Measurements from ENCODE around the gene PDE1C.

The PDE1C gene

DNA sequence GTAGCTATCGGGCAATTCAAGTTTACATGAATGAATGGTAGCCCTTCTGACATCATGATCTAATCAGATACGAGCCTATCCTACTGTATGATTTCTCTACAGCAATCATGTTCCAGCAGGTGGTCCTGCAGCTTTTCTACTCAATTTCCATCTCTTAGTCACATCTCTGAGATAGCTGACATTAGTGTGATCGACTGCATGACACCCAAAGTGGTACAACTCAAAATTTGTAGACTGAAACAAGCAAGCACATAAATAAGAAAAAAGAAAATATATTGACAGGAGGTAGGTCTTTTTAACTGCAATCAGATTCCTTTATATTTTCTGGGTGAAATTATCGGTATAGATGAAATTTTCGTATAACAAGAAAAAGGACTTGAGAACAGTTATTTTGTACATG is 251.2 kb downstream of the PDE1C start:
- no peak for DNase-seq

DNA sequence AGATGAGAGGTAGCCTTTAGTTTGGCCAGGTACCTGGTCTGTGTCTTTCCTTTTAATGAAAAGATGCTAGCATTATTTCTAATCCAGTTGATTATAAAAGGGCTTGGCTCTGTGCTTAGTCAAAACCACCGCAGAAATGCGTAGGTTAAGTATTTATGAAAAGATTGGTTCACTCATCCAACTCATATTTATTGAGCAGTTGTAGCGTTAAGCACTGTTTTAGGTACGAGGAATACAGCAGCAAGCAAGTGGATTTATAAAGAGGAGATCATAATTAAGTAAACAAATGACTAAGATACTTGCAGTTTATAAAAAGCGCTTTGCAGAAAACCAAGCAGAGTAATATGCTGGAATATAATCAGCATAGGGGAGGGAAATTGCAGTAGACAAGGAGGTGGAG is 253.4 kb downstream of the PDE1C start:
- DNase-seq: no peak

DNA sequence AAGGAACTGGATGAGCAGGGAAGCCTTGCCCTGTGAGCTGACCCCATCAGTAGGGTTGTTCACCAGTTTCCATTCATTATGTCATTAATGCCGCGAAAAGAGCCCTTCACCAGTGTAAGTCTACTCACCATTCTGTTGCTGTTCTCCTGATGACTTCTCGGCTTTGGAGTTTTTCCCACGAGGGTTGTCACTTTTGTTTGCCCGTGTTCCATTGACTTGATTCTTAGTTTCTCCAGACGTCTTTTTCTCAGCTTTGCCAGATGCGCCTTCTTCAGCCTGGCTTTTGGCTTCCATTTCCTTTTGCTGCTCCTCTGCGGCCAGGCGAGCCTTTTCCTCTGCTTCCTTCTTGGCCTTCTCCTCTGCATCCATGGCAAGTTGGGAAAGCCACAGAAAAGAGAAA is 254.4 kb downstream of the PDE1C start:
- no peak for DNase-seq

DNA sequence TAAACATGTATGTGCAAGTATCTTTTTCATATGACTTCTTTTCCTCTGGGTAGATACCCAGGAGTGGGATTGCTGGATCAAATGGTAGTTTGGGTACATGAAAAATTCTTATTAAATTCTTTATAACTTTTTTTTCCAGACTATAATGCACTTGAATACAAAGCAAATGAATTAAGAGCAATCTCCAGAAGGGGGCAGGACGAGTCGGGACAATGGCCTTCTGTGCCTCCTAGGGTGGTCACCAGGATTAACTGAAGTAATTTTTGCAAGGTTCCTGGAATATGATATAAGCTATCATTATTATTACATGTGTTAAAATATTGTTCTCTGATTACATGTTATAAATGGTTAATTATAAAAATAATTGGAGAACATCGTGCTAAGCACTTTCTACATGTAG is 256.0 kb downstream of the PDE1C start:
- DNase-seq: no peak

DNA sequence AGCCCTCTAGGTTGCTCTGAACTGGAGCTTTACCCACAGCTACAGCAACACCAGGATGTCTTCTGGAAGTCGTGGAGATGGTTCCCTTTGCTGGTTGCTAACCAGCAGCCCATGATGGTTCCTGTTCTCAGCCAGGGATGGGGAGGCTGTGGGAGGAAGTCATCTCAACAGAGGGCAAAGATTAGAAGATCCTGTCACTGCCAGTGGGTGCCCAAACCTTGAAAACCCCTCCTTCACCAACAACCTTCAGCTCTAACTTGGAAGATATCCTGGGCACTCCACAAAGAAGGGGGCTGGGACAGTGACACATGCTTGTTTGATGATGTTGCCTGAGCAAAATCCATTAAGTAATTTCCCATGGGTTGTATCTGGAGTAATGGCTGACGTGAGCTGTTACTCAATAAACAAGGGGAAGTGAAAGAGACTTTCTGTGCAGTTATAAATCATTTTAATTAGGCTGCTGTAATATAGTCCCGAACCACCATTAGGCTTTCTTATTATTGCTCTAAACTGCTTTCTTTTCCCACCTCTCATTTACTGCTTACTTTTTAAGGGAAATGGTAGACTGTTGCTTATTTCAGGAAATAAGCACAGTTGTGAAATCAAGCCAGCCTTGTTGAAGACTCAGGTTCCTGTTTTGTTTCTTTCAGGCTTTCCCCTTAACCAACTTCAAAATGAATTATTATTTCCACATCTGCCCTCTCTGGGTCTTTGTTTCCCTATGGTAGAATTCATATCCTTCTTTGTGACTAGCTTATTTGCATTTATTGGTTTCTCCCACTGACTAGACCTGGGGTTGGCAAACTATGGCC is 258.4 kb downstream of the PDE1C start:
- DNase-seq: no peak

DNA sequence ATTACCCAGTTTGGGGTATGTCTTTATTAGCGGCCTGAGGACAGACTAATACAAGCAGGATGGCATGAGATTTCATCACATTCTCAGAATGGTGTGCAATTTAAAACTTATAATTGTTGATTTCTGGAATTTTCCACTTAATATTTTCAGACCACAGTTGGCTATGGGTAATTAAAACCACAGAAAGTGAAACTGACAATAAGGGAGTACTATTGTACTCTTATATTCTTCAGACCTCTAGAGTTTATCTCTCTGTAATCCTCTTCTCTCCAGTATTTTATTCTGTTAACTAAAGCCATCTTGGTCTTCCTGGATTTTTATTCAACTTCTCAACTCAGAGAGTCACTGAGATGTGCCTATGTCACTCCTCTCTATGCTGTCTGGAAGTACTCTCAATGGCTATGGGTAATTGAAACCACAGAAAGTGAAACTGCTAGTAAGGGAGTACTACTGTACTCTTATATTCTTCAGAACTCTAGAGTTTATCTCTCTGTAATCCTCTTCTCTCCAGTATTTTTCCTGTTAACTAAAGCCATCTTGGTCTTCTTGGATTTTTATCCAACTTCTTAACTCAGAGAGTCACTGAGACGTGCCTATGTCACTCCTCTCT is 264.9 kb downstream of the PDE1C start:
- no peak for DNase-seq

DNA sequence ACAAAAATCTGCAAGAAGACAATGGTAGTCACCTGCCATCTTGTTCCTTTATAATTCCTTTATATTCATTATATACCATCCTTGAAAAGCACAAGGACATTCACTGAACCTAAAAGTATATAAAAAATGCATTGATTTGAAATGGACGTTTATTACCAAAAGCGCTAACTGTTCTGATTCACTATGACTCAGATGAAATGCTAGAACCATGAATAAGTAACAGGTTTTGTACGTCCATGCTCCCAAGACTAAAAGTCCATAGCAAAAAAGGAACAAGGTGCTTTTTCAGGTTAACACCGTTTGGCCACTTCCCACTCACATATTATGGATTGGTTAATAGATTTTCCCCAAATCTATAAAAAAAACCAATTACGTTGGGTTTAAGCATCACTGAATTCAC is 273.8 kb downstream of the PDE1C start:
- no peak for DNase-seq

DNA sequence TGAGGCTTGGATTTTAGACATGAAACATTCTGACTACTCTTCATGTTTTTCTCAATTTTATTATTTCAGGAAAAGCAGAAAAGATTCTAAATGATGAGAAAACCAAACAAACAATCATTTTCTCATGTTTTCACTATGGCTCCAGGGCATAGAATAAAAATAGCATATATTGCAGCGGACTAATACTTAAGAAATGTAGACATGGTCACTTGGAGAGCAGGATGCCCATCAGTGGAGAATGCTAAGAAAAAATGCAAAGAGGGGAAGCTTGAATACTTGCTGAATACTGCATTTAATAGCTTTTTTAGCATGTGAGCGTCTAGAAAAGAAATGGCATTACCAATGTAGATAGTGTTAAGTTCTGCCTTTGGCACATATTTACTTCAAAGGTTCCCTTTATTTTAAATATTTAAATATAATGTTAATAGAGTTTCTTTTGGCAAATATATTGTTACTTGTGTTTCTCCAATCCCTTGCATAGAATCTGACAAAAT is 275.3 kb downstream of the PDE1C start:
- no peak for DNase-seq

DNA sequence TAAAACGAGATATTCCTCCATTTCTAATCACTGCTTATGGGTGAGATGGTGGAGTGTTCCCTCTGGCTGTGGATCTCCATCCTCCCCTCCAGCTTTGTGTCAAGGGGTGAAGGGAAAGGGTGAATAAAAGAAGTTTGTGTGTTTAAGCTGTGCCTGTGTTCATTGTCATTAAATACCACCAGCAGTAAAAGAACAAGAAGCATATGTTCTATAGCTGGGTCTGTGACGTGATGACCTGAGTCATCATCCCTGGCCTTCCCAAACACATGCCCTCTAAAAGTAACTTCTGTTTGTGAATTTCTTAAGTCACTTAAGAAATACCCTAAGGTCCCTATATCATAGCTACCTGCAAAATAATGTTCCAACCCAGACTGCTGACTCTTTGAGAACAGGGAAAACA is 278.3 kb downstream of the PDE1C start:
- no peak for DNase-seq

DNA sequence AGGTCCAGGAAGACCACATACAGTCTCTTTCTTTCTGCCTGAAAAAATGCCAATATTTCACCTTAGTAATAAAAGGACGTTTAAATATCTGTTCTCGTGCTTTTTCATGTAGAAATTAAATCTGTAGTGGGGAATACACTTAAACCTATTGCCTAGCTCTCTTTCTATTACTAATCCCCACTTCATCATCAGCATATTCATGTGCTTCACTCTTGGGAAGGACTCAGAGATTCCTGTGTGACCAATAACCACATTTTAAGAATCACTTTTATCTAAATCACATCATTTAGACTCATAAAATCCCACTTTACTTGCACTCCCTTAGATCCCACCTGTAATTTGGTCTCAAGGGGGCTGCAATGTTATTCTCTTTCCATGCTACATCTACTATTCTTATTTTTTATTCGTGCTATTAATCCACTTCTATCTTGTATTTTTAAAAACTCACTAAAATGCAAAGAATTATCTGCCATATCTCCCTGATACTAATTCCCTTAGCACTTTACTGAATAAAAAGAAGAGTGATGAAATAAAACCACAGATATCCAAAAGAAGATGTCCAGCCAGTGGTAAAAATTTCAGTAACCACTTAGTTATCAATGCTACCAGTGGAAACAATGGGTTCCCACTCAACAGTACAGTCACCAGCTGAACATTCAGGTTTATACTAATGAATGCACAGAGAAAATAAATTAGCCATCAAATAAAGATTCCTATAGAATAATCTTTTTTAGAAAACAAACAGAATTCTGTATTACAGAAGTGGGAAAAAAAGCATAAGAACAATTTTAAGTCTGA is 281.1 kb downstream of the PDE1C start:
- no peak for DNase-seq

DNA sequence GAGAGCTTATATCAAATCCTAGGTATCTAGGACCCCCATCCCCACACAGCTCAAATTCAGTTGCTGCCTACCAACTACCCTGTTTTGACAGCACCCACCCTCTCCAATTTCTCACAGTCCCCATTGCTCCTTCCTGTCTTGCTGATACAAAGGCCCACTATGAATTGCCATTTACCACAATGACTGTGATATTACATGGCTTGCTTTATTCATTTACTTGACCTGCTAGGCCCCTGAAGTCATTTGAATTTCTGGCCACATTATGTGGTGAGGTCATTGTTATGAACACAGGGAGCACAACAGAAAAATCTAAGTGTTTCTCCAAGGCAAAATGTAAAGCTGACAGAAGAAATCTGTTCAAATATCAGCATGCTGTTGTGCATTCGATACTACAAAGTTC is 281.8 kb downstream of the PDE1C start:
- DNase-seq: no peak

DNA sequence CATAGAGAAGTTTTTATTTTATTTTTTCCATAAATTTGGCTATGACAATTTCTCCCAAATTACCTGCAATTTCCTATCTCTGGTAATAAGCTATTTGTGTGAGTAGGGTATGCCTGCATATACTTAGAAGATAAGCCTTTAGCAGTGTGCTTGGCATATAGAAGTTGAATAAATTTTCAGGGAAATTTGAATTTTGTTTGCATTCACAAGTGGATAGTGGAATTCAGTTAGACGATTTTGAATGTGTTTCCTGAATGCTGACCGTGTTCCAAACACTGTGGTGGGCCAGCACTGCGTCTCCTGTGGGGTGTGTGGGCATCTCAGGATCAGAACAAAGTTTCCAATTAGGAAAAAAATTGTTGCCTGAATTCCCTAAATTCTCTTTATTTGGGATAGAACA is 283.9 kb downstream of the PDE1C start:
- DNase-seq: no peak

DNA sequence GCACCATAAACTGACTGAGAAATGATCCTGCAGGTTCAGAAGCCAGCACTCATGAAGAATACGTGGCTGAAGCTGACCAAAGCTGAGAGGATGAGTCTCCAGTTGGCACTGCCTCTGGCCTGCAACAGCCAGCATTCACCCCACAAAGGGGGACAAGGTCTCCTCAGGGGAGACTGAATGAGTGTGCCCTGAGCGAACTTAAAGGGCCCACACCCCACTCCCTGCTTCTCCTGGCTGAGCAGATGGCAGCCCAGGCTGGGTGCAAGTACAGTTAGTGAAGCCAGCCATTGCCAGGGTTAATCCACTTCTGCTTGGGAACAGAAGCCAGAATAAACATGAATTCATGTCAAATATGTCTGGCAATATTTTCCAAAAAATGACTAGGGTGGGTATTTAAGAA is 285.1 kb downstream of the PDE1C start:
- no peak for DNase-seq

DNA sequence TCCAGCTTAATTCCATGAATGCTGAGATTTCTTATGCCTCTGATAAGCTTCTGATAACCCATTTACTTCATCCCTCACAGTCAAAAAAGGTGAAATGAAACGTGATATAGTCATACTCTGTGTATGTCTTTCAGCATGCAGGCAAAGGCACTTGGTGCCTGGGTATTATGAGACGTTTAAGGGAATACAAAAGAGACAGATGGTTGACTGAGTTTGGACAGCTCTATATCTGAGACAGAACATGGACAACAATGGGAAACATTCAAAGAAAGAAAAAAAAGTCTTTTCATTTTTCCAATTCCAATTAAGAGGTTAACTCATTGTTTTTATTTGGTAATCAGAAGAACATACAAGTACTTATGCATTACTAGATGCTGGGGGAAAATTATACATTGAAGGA is 287.0 kb downstream of the PDE1C start:
- DNase-seq: no peak

DNA sequence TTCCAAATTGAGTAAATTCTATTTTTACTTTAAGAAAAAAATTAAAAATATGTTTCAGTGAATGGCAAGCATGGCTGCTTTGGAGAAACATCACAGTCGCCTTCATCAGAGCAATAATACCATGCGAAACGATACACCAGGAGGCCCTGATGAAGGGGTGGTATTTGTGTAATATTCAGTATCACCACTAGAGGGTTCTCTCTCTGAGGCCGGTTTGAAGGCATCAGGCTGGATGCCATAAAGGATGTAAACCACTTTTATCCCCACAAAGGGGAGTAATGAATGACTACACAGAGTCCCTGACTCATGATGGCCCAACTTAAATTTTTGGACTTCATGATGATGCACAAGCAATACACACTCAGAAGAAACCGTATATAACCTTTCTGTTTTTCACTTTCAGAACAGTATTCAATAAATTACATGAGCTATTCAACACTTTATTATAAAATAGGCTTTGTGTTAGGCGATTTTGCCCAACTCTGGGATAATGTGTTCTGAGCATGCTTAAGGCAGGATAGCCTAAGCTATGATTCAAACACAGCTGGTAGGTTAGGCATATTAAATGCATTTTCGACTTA is 287.7 kb downstream of the PDE1C start:
- DNase-seq: no peak

DNA sequence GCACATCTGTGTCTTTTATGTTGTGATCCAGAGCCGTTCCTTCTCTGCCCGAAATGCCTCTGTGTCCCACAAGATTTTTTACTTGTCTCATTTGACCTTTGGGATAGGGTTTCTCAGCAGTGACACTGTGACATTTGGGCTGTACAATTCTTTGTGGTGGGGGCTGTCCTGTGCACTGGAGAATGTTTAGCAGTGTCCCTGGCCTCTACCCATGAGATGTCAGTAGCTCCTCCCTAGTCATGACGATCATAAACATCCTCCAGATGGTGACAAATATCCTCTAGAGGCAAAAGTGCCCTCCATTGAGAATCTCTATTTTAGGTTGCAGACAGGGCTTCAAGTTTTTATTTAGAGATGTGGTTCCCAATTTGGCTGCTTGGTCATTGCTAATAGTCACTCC is 291.9 kb downstream of the PDE1C start:
- no peak for DNase-seq

DNA sequence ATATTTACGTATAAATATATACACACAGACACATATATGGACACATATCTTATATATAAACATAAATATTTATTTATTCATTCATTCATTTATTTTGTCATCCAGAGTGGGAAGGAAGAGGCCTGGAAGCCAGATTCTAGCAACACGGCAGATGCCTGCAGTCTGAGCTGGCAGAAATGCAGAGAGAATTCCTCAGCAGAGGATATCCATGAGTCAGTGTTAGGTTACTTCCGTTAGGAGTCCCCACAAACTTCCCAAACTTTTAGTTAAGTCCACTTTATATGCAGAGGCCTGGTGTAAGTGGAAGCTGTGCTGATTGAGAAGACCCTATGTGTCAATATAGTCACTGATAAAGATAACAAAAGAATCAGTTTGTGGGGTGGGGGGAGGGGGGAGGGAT is 293.6 kb downstream of the PDE1C start:
- DNase-seq: no peak

DNA sequence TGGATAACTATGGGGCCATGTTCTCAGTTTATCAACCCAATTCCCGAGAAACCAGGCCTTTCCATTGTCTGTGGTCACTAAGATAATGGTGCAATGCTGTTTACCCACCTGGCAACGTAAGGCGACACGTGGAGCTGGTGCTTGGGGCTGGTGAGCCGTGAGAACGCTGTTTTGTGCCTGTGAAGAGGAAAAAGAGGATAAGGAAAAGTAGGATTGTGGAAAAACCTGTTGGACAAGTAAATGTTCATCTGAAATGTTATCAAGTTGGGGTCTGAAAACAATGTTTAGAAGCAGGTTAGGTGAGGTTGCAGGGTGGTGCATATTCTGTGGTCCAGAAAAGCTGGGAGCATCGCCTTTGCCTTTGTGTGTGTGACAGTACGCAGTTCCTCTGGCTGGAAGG is 294.7 kb downstream of the PDE1C start:
- no peak for DNase-seq

DNA sequence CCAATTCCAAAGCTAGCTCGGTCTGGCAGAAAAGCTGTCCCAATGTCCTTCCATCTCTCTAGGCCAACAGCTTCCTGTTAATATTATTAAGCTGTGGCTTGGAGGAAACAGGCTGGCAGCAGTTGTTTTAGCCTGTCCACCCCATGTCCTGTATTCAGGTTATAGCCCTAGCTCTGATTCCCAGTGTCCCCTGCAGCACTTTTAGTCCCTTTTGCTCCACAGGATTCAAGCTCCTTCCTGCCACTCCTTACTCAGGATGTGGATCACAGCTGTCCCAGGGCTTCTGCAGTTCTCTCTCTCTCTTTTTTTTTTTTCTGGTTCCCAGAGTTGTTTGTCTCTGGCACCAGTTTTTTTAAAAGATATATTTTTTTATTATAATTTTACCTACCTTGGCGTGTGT is 298.0 kb downstream of the PDE1C start:
- no peak for DNase-seq

DNA sequence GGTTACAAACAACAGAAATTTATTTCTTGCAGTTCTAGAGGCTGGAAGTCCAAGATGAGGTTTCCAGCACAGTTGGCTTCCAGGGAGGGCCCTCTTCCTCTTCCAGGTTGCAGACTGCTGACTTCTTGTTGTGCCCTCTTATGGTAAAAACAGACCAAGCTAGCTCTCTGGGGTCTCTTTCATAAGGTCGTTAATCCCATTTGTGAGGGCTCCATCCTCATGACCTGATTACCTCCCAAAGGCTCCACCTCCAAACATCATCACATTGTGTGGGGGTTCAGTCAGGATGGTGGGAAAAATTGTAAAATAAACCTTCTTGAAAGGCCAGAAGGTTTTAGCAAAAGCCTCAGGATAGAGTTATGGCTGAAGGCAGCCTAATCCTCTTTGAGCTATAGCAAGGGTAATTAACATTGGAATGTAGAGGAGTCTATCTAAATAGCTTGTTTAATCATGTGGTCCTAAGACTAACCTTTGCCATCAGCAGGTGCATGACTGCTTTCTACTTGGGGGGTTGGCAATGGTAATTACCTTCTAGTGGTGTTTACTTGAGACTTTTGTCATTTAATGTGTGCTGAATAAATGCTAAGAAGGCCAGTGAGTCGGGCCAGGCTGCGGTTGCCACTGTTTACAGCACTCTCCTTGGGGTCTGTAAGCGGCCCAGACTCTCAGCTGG is 302.4 kb downstream of the PDE1C start:
- DNase-seq: no peak

DNA sequence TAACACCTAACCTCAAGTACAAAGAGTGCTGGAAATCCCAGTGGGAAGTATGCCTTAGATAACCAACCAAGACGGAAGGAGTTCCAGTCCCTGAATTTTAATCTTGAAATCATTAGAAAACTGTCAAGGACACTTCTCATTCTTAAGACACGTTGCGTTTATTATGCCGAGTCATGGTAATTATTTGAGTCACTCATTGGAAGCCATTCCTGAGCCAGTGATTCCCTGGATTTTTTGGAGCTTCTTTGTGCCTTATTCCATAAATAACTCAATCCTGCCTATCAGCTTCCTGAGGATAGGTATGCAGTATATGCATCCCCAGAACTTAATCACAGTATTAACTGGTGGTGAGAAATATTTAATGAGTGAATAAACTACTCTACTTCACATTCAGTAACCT is 305.7 kb downstream of the PDE1C start:
- no peak for DNase-seq

DNA sequence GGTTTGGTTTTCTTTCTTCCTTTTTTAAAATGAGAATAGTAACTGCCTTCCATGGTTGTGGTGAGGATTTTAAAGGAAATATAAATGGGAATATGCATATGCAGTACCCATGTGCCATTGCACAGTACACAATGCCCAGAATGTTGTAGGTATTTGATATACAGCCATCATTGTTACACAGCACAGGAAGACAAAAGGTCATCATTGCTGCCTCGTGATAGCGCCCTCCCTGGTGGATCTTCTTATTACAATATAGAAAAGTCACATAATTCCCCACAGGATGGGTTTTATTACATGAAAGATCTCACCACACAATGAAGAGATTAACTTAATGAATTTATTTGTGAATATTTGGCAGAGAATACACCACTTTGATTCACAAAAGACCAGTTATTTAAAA is 306.7 kb downstream of the PDE1C start:
- no peak for DNase-seq

DNA sequence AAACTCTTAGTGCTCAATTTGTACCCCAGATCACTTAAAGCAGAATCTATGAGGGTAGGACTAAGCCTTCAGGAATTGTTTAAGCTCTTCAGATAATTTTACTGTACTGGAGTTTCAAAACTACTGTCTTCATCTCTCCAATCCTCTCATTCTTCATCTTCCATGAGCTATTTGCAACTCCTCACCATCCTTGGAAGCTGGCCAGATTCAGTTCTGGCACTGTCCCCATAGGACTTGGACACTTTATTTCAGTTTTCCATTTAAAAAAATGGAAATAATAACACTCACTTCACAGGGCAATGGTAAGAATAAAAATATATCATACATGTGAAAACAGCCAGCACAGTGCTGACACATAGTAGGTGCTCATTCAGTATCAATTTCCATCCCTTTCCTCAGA is 308.6 kb downstream of the PDE1C start:
- no peak for DNase-seq

All from NCI-H1417 treated with DMSO at 0.1 percent for 48 hours (cell line).